Activated CD4-positive, alpha-beta T cell treated with anti-CD3 and anti-CD28 coated beads, Interleukin-2, amount 10 ng/mL, durations not matched to agents 24 days and 14 days (primary cell): ENCODE measurements around the gene CRACR2A. TPM values are rescaled to one million over a fixed set of nuclear protein-coding genes. Genes with fewer than 3 reads are reported as not detected.
A peak's percentile ranks its signal among the peaks of the same experiment; 100 is the strongest.

Source experiments
- DNase-seq: peaks from one replicate; pipeline ENCODE4 v3.0.0; 2022
- H3K27ac Mint-ChIP-seq: one replicate; pipeline ENCODE4 v1.8.0; 2022; ENCODE audit warnings: mild to moderate bottlenecking, mixed read lengths
- H3K27me3 Mint-ChIP-seq: one replicate; pipeline ENCODE4 v1.8.0; 2022; ENCODE audit warnings: mixed read lengths
- H3K36me3 Mint-ChIP-seq: one replicate; pipeline ENCODE4 v1.8.0; 2022; ENCODE audit warnings: low read depth, mild to moderate bottlenecking, mixed read lengths
- H3K4me1 Mint-ChIP-seq: one replicate; pipeline ENCODE4 v1.8.0; 2021; ENCODE audit warnings: mixed read lengths
- H3K4me3 Mint-ChIP-seq: one replicate; pipeline ENCODE4 v1.8.0; 2022; ENCODE audit warnings: mild to moderate bottlenecking, moderate library complexity, mixed read lengths
- H3K9me3 Mint-ChIP-seq: one replicate; pipeline ENCODE4 v1.8.0; 2021; ENCODE audit warnings: mixed read lengths
- intact Hi-C: fragments of 100-400 bp; cut with micrococcal nuclease; formaldehyde crosslinking; loops from one replicate; pipeline ENCODE4 v1.15.1; 2023
- total RNA-seq: library from RNA; stranded (reverse); gene quantifications from 2 replicates; pipeline ENCODE4 v1.2.3, GENCODE V29; 2022

The CRACR2A gene
- total RNA-seq, 1 donor from 2014 or later: 27.0 TPM

DNA sequence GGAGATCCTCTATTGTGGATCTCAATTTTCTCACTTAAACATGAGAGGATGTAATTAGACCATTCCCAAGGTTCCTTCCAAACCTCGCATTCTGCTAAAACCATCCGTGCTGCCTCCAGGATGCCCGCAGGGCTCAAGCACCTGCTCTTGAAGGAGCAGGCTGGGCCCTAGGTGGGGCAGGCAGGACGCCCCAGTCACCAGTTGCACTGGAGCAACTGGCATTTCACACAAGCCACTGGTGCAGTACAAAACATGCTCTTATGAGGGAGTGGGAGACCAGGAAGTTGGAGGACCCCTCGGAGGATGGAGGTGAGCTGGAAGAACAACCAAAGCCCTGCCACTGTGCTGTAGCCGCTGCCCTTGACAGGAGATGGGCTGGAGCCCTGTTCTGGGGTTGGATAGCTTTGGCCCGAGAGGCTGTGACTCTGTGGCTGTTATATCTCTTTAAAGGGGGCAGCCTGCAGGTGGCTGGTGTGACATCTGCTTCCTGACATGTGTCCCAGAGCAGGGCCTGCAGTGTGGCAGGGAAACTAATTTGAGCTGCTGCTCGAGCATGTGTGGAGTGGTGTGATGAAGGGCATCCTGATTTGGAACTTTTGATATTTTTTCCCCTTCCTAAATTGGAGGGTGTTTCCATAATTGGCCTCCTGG, 122.2 kb downstream of the CRACR2A start:
- no peak overlapping the region for H3K4me3 Mint-ChIP-seq
- H3K4me1 Mint-ChIP-seq: peaks cover 11% of the 10 kb centered on the region
- no peaks in the 10 kb centered on the region for H3K27me3 Mint-ChIP-seq
- peaks cover 34% of the 10 kb centered on the region for H3K36me3 Mint-ChIP-seq
- intact Hi-C loops: no loop called here
- no peak for DNase-seq
- H3K9me3 Mint-ChIP-seq: no peaks in the 10 kb centered on the region
- H3K27ac Mint-ChIP-seq: no peak overlapping the region

DNA sequence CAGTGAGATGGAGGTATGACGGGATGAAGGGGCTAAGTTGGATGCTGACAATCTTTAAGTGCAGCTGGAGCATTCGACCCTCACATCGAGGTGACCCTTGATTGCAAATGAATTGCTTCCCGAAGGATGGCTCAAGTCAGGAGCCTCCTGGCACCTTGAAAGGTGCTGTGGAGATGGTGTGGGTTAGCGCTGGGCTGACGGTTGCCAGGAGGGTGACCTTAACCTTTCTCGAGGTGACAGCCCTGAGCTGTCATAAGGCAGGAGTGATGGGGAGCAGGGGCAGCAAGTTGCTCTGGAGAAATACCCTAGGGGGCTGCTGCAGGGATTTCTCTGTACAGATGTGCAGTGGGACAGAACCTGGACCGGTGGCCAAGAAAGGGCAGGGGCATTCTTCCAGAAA, 122.8 kb downstream of the CRACR2A start:
- Mint-ChIP-seq H3K9me3 (no peaks in the 10 kb centered on the region), H3K4me3 (no peak overlapping the region), H3K27ac (no peak overlapping the region), H3K4me1 (peaks cover 11% of the 10 kb centered on the region), H3K27me3 (no peaks in the 10 kb centered on the region), H3K36me3 (peaks cover 37% of the 10 kb centered on the region)
- intact Hi-C loops: no loop called here
- DNase-seq: no peak

DNA sequence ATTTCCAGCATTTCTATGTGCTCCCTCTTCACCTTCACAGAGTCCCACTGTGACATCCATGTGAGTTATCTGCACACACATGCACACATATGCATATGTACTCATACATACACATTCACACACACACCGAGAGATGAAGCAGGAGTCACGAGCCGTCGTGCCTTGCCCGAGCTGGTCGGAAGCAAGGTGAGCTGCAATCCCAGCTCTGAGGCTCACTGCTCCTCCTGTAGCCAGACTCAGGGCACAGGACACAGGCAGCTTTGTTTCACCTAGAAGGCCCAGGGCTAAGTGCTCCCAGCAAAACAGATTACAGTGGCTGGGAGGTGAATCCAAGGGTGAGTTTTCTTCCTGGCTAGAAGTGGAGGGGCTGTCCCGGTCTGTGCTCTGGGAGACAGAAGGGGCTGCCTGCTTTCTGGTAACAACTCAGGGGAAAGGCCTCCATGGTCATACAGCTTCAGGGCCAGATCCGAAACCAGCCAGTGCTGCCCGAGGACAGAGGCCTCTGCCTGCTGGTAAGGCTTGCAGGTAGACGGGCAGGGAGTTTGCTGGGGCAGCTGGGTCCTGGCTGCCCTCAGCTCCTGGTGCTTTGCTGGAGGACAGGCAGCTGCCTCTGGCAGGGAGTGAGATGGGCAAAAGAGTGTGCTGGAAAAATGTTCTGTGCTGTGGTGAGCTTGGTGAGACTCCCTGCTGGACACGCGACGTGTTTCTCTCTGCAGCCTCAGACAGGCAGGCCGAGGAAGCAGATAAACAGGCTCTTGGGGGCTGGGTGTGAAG, 123.7 kb downstream of the CRACR2A start:
- DNase-seq: no peak
- intact Hi-C loops: no loop called here
- H3K9me3 Mint-ChIP-seq: no peaks in the 10 kb centered on the region
- peaks cover 11% of the 10 kb centered on the region for H3K4me1 Mint-ChIP-seq
- no peak overlapping the region for H3K27ac Mint-ChIP-seq
- H3K4me3 Mint-ChIP-seq: no peak overlapping the region
- no peaks in the 10 kb centered on the region for H3K27me3 Mint-ChIP-seq
- peaks cover 38% of the 10 kb centered on the region for H3K36me3 Mint-ChIP-seq

DNA sequence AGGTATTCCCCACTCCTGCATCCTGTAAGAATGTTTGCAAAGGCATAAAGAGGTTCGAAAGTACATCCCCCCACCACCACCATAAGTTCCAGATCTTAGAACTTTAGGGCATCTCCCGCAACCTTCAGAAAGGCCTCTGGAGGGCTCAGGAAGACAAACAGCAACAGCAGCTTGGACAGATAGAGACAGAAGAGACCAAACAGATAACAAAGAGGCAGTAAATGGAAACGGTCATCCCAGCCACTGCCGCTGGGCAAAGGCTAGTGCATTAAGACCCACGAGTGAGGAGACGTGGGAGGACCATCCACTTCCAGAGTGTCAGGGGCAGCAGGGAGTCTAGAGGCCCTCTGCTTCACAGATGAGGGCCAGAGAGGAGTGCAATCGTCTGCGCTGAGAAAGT, 124.3 kb downstream of the CRACR2A start:
- peaks cover 38% of the 10 kb centered on the region for H3K36me3 Mint-ChIP-seq
- H3K4me3 Mint-ChIP-seq: no peak overlapping the region
- DNase-seq: no peak
- intact Hi-C loops: no loop called here
- H3K9me3 Mint-ChIP-seq: no peaks in the 10 kb centered on the region
- no peaks in the 10 kb centered on the region for H3K27me3 Mint-ChIP-seq
- H3K4me1 Mint-ChIP-seq: peaks cover 11% of the 10 kb centered on the region
- no peak overlapping the region for H3K27ac Mint-ChIP-seq

DNA sequence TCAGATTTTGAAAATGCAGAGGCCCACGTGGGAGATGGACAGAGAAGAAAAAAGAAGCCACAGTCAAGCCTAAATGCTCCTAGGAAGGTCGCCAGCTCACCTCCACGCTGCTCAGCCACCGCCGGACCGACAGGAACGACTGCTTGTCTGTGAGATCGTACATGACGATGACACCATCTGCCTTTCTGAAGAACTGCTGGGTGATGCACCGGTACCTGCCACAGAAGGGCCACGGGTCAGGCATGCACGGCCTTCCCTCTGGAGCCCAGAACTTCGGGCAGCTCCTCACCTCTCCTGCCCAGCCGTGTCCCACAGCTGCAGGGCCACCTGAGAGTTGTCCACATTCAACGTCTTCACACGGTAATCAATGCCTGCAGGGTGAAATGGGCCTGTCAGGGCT, 125.6 kb downstream of the CRACR2A start:
- H3K4me1 Mint-ChIP-seq: peaks cover 9% of the 10 kb centered on the region
- DNase-seq: no peak
- no peak overlapping the region for H3K27ac Mint-ChIP-seq
- intact Hi-C loops: no loop called here
- H3K27me3 Mint-ChIP-seq: no peaks in the 10 kb centered on the region
- no peaks in the 10 kb centered on the region for H3K9me3 Mint-ChIP-seq
- H3K36me3 Mint-ChIP-seq: peaks cover 32% of the 10 kb centered on the region
- no peak overlapping the region for H3K4me3 Mint-ChIP-seq

DNA sequence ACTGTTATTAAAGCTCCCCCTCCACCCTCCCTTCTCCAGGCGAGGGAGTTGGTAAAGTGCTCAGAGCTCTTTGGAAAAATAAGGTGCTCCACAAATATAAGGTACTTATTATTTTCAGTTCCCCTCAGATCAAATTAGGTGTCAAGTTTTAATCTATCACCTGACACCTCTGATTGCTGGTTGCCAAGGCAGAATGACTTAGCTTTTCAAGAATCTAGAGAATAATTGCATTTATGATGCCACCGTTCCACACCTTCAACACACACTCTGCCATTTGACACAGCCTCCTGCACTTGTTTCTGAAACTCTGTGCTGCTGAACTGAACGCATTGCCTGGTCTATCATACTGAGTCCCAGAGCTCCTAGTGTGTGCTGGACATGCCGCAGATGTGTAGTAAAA, 128.6 kb downstream of the CRACR2A start:
- Mint-ChIP-seq H3K27me3 (no peaks in the 10 kb centered on the region), H3K27ac (no peak overlapping the region), H3K9me3 (no peaks in the 10 kb centered on the region), H3K4me3 (no peak overlapping the region), H3K4me1 (peaks cover 11% of the 10 kb centered on the region), H3K36me3 (peaks cover 36% of the 10 kb centered on the region)
- no peak for DNase-seq
- intact Hi-C loops: no loop called here

DNA sequence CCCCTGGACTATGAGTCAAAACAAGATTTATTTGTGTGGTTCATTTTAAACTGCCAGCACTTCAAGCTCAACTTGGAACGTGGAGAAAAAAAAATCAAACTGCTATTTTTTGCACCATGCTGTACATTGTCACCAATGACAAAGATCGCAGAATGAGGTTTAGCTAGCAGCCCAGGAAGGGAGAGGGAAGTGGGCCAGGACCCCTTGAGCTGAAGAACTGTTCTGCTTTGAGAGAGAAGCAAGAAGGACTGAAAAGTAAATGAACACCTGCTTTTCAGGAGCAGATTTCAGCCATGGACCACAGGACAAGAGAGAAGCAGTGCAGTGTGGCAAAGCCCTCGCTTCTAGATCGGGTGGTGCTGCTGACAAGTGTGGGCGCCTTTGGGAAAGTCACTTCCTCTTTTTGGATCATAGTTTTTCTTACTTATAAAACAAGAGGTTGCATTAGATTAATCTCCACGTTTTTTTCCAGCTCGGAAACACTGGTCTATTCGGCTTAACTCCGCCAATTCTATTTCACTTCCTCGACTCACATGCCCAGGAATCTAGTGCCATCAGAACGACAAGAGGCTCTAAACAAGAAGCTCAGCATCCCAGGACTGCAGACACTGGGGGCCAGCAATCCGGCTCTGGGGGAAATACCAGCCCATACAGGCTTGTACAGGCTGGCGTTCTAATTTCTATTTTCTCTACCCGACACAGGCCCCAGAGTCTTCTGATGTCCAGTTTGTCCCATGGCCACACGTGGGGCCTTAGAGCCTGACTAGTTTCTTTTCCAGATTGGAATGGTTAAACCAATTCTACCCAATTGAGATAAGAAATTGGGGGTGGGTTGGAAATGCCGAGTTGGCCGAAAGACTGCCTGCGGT, 129.9 kb downstream of the CRACR2A start:
- intact Hi-C loops: no loop called here
- no peaks in the 10 kb centered on the region for H3K9me3 Mint-ChIP-seq
- H3K4me1 Mint-ChIP-seq: peaks cover 11% of the 10 kb centered on the region
- H3K36me3 Mint-ChIP-seq: peaks cover 37% of the 10 kb centered on the region
- H3K27ac Mint-ChIP-seq: peak overlapping the region; percentile 6
- H3K27me3 Mint-ChIP-seq: no peaks in the 10 kb centered on the region
- no peak for DNase-seq
- no peak overlapping the region for H3K4me3 Mint-ChIP-seq

DNA sequence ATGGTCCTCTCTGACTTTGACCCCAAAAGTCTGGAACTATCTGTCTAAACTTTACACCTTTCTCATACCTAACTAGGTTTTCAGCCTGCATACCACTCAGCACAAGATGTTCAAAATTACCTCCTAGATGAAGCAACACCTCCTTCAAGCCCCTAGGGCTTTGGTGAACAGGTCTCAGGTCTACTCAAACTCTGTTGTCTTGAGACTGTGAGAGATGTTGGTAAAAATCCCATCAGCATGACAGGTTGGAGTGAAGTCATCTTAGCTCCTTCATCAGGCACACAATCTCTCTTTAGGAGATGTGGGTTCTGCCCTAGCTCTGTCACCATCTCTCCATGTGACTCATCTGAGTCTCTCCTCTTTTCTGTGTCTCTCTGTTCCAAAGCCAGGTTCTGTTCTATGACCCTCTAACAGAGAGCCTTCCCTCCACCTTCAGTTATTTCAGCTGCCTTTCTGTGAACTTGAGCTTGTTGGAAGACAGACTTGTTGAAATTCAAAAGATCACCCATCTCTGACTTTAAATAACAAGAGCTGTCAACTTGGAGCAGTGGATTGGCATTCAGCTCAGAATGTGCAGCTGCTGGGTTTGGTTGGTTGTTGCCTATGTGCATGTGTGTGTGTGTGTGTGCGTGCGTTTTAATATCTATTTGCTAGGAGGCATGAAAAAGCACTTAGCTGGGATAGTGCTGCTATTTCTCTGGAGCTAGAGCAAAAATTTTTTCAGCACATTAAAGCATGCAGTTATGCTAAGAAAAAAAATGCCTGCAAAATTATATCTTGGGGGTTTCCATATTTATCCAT, 130.7 kb downstream of the CRACR2A start:
- intact Hi-C loops: no loop called here
- peak overlapping the region; percentile 50 for H3K27ac Mint-ChIP-seq

DNA sequence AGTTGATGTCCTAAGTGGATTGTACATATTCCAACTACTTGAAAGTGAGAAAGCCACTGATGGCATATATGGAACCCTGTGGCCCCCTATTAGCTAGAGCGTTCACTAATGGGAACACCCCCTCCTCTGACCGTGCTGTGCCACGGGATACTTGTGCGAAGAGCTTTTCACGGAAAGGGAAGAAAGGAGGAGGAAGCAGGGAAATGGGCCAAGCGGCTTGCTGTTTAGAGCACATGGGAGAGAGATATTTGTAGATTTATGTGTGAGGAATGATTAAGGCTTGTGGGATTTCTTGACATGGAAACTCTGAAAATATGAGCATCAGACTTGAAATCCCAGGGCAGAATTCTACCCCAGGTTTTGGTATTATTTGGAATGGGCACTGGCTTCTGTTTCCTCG, 132.1 kb downstream of the CRACR2A start:
- Mint-ChIP-seq H3K27me3 (no peaks in the 10 kb centered on the region), H3K4me3 (no peak overlapping the region), H3K9me3 (no peaks in the 10 kb centered on the region), H3K36me3 (peaks cover 28% of the 10 kb centered on the region), H3K27ac (no peak overlapping the region), H3K4me1 (peaks cover 16% of the 10 kb centered on the region)
- intact Hi-C loops: no loop called here
- DNase-seq: no peak

More for the DNA sequence above, 130.7 kb downstream of the CRACR2A start:
- DNase-seq: no peak
- peaks cover 32% of the 10 kb centered on the region for H3K36me3 Mint-ChIP-seq
- H3K4me1 Mint-ChIP-seq: peaks cover 11% of the 10 kb centered on the region
- no peaks in the 10 kb centered on the region for H3K27me3 Mint-ChIP-seq
- H3K9me3 Mint-ChIP-seq: no peaks in the 10 kb centered on the region
- H3K4me3 Mint-ChIP-seq: peak overlapping the region; percentile 4

DNA sequence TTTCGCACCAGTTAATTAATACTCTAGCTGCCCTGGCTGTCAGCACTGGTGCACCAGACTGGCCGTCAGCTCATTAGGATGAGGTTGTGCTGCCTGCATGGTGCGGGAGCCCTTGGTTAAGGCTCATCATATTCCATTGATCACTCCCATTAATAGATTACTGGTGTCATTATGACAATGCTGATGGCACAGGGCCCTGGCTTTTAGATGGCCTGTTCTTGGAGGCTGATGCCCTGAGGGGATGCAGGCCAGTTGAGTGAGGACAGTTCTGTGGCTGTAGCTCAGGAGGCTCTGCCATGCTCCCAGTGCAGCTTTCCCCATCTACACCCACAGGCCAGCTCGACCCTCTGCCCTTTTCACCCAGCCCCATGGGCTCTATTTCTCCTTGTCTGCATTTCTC, 135.3 kb downstream of the CRACR2A start:
- Mint-ChIP-seq H3K27me3 (no peaks in the 10 kb centered on the region), H3K4me3 (no peak overlapping the region), H3K9me3 (no peaks in the 10 kb centered on the region), H3K27ac (no peak overlapping the region), H3K4me1 (peaks cover 12% of the 10 kb centered on the region), H3K36me3 (peaks cover 40% of the 10 kb centered on the region)
- intact Hi-C loops: no loop called here
- no peak for DNase-seq

DNA sequence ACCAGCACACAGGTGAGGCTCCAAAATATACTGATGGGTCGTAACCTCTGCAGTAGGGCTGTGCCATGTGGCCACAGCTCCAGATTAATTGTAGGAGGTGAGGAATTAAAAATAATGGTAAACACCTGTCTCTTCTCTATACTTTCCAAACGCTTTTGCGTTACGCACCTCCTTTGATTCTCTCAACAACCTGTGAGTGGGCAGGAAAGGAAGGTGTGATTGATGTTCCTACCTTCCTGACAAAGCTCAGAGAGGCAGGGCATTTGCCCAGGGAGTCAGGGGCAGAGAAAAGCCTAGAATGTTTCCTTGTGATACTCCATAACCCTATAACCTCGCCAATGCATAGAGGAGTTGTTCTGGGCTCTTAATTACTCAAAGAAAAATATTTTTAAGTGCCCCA, 137.0 kb downstream of the CRACR2A start:
- DNase-seq: no peak
- no peak overlapping the region for H3K4me3 Mint-ChIP-seq
- H3K9me3 Mint-ChIP-seq: no peaks in the 10 kb centered on the region
- H3K27me3 Mint-ChIP-seq: no peaks in the 10 kb centered on the region
- H3K4me1 Mint-ChIP-seq: peaks cover 5% of the 10 kb centered on the region
- H3K27ac Mint-ChIP-seq: no peak overlapping the region
- intact Hi-C loops: no loop called here
- peaks cover 36% of the 10 kb centered on the region for H3K36me3 Mint-ChIP-seq

DNA sequence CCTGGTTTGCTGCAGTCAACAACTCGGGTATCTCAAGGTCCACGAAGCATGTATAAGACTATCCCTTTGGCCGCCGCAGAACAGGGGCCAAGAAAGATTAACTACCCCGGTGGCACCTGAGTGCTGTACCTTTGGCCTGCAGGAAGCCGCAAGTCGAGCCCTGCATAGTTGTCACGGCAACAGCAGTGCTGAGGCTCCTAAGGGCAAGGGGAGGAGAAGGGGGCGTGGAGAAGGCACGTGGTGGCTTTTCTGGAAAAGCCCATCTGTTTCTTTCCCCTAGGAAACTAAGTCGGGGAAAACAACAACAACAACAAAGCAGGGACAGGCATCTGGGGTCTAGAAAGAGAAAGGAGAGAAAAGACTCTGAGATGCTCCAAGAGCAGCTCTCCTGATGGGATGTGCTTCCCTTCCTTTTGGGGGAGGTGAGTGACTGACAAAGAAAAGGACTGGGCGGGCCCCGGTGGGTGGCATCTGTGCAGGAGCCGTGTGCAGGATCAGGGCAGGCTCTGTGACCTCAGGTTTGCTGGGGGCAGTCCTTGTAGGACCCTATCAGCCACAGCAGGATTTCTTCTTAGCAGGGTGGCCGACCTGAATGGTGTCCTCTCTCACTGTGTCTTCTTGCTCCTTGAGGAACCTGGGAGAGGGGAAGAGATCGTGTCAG, 138.0 kb downstream of the CRACR2A start:
- no peak for DNase-seq
- Mint-ChIP-seq H3K27ac (no peak overlapping the region), H3K4me1 (peaks cover 5% of the 10 kb centered on the region), H3K4me3 (no peak overlapping the region), H3K36me3 (peaks cover 32% of the 10 kb centered on the region), H3K9me3 (no peaks in the 10 kb centered on the region), H3K27me3 (no peaks in the 10 kb centered on the region)
- intact Hi-C loops: no loop called here
